Activated gamma-delta T cell (primary cell): ENCODE data around the gene EDN3.

Experiments used
- DNase-seq: peaks from one replicate; lab custom pipeline; 2025; lab: John Stamatoyannopoulos, UW

EDN3 gene

DNA sequence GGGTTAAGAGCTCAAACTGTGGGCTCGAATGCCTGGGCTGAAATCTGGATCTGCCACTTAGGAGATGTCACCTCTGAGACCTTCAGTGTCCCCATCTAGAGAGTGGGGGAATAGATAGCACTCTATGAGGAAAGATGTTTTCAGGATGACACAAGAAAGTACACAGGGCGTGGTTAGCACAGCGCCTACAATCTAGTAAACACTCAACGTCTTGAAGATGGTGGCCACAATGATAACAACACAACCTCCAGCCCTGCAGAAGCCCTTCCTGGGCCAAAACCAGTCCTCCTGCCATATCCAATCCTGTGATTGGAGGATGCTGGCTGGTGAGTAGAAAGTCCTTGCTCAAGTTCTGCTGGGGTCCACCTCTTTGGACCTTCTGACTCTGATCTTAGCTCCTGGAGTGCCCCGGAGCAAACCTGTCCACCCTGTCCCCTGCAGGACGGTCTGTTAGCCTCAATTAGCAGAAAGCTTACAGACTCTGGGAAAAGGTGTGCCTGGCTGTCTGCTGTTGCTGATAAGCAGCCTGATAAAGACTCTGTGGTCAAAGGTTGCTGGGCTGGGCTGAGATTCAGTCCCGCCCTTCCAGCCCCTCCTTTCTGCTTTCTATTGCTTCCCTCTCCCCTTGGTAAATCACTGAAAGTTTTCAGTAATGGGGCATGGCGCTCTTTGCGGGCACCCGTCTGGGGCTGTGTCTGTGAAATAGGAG, 8.2 kb downstream of the EDN3 start:
- DNase-seq: no peak

DNA sequence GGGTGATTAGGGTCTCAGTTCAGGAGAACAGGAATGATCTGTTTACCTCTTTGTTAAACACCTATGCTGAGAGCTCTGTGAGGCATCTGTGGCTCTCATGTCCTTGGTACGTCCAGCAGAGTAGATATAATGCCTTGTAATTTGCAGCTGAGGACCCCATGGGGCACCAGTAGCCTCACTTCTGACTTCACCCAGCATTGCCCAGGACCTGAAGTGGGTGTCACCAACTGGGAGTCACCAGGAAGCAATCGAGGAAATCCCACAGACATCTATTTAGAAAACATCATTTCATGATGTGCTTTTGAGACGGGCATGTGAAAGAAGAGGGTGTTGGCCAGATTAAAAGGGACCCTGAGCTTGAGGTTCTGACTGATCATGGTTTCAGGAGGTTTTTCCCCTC, 8.8 kb downstream of the EDN3 start:
- DNase-seq: no peak

DNA sequence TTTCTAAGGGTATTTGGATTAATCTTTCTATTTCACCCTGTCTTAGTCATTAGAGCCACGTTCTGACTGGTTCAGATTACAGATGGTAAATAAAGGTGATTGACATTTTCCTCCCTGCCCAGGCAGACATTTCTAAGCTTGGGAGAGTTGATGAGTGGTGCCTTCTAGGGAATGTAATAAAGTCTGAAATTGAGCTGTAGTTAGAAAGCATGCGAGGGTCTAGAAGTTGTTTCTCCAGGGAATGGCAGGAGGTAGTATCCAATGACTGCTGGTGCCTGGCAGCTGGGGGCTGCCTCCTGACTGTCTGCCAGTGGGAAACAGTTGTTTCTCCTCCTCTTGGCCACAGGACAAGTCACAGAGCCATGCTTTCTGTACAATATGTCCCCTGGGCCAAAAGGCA, 14.6 kb downstream of the EDN3 start:
- no peak for DNase-seq

GRCh38 chr20:59316911-59317731, 16.7 kb downstream of the EDN3 start:
- no peak for DNase-seq

- no peak for DNase-seq
Measured at GRCh38 chr20:59318201-59318790, 17.9 kb downstream of the EDN3 start.

DNA sequence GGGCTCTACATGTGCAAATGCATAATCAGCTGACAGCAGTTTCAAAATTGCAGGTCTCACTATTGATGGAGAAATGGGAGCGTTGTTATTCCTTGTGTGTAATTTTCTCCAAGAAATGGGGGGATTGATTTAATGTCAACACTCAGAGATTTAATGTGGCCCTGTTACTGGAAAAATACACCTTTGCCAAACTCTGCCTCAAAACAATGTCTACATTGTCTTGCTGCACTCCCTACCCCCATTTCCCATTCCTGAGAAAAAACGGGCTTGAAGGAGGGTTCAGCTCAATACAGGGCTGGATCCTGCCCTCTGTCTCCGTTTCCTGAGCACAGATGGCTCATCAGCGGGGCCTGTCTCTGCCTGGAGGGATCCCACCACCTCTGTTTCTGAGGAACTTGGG, 18.4 kb downstream of the EDN3 start:
- DNase-seq: no peak

DNA sequence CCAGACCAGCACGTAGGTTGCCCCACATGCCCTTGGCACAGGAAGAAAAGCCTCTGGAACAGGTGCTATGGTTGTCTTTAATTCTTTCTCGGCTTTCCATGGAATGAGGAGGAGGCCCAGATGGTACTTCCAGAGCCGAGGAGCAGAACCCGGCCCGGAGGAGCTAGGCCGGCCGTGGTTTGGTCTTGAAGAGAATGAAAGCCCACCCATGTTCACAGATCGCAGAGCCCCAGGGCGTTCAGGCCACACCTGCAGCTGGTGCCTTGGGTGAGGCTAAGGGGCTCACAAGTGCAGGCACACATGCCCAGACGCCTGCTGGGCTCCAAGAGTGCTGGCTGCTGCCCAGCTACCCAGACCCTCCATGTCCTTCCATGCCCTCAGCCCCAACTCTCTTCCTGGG, 20.0 kb downstream of the EDN3 start:
- DNase-seq: no peak

GRCh38 chr20:59320854-59321647, 20.6 kb downstream of the EDN3 start:
- DNase-seq: no peak

DNA sequence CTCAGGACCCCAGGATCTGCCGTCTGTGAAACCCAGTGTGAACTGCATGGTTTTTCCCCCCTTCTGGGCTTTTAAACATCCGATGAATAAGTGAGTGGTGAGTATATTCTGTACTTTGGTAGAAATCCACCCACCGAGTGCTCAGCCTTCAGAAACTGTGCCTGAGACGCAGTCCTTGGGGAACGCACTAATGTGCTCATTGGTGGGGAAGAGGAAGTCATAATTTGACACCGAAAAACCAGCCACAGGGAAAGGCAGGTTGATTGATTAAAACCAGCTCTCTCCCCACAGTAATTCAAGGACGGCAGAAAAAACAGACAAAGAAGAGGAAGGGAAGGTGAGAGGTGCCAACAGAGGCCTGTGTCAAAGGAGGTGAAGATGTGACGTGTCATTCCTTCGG, 21.7 kb downstream of the EDN3 start:
- no peak for DNase-seq

DNA sequence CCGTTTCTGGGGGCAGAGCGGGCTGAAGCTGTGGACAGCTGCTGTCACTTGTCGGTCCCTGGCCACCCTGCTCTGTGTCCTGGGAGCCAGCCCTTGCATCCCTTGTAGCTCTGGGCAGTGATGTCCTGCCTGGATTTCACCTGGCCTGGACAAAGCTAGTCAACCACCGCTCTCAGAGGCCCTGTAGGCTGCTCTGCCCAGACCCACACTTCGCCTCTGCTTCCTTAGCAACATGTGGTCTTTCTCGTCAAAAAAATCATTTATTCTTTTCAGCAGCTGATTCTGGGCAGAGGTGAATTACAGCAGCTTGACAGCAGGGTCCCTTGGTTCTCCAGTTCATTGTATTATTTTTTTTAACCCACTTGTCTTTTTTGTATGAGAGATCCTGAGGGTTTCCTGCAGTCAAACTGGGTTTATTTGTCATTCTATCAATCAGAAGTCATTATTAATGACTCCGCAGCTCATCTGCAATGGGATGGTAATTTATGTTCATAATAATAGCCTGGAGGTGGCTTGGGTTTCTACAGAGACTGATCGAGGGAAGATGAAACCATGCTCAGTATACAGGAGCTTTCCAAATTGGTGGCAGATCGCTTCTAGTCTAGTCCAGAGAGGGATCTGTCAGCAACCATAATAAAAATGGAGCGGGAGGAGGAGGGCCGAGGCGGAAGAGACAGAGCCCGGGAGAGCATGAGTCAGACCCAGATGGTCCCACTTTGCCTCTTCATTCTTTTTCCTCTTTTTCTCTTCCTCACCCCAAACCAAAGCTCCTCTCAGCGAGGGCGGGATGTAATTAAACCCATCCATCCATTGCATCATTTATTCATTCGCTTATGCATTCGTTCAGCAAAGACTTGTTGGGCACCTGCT, 22.4 kb downstream of the EDN3 start:
- no peak for DNase-seq

GRCh38 chr20:59323731-59324130, 23.3 kb downstream of the EDN3 start:
- DNase-seq: no peak

GRCh38 chr20:59324521-59325141, 24.2 kb downstream of the EDN3 start:
- DNase-seq: no peak

- no peak for DNase-seq
Measured at GRCh38 chr20:59325142-59325523, 24.7 kb downstream of the EDN3 start.

- no peak for DNase-seq
Measured at GRCh38 chr20:59326188-59326587, 25.8 kb downstream of the EDN3 start.

GRCh38 chr20:59328071-59328470, 27.7 kb downstream of the EDN3 start:
- DNase-seq: no peak

GRCh38 chr20:59331721-59332329, 31.4 kb downstream of the EDN3 start:
- DNase-seq: no peak

DNA sequence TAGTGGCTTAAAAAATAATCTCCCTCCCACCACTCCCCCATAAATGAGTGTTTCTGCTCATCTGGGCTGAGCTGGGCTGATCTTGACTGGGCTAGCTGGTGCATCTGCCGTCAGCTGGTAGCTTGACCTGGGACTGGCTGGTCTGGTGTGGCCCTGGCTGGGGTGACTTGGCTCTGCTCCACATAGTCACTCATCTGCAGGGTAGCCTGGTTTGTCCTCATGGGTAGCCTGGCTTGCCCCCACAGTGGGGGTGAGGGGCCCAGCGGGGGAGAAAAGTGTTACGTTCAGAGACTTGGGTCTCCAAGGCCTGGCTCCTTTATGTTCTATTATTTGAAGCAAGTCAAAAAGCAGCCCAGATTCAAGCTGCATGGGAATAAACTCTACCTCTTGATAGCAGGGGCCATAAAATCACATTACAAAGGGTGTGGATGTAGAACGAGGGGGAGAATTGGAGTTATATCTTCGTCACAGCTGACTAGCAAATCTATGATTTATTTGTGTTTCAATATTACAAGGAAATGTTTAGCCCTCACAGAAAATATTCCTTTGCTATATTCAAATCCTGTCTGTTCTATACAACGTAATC, 32.9 kb downstream of the EDN3 start:
- no peak for DNase-seq

DNA sequence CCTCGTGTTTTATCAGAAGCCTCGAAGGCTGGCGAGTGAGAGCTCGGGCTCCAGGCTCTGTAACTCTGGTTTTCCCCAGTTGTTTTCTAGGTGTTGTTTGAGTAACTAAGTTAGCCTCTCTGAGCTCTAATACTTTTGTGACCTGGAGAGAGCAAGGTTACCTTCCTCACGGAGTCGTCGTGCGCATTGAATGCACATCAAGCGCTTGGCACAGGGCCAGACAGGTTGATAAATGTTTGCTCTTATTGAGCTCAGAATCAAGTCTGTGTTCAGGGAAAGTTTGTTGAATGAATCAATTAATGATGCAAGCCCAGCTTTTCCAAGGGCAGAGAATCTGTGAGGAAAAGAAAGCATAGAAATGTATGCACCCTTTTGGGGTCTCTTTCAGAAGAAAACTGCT, 33.5 kb downstream of the EDN3 start:
- DNase-seq: no peak

GRCh38 chr20:59334651-59335300, 34.4 kb downstream of the EDN3 start:
- no peak for DNase-seq

DNA sequence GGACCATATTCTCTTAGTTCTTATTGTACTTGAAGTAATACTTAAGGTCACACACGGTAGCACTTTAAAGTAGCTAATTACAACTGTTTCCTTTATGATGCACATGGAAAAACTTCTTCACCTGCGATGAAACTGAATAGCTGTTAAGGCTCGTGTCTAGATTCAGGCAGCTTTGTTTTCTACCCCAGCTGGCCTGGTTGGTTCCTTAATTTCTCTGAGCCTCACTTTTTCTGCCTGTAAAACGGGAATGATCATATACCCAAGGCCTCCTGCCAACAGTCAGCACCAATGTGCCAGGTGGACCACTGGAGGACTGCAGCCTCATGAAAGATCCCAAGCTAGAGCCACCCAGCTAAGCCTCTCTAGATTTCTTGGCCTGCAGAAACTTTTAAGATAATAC, 35.0 kb downstream of the EDN3 start:
- DNase-seq: no peak
